ENCODE results near the gene ZBTB20. TPM values are rescaled to one million over a fixed set of nuclear protein-coding genes. Genes with fewer than 3 reads are reported as not detected.

Gene ZBTB20
- total RNA-seq, 3 donors from 2014 or later (not counting 1 experiment from before 2014, with no cell fraction given): 52.7 to 58.3 (median 55.9) TPM

GRCh38 chr3:114290911-114291901 lies 855.9 kb downstream of the ZBTB20 start:
- DNase-seq: peak; percentile 86 to 93
- Mint-ChIP-seq H3K4me3 (peak overlapping the region; percentile 80), H3K27ac (peak overlapping the region; percentile 92), H3K9me3 (no peaks in the 10 kb centered on the region), H3K4me1 (peaks cover 66 to 68% of the 10 kb centered on the region in 2 donors), H3K27me3 (ENCODE audit: low read depth in 2 of 2) (no peaks in the 10 kb centered on the region), H3K36me3 (no peaks in the 10 kb centered on the region)
- H3K4me3 ChIP-seq (ENCODE audit: low read length): peak overlapping the region; percentile 5
- peak overlapping the region; percentile 95 for H3K27ac ChIP-seq (ENCODE audit: low read length)
- intact Hi-C loops (cut with micrococcal nuclease): loop anchor here (1.0 to 2.0 kb wide), 10 partner anchors 20 to 856 kb away; partner anchors contain the start of genes USF3 and ZBTB20
- TF ChIP-seq CTCF (IDR thresholded peaks at IDR 0.05): peak; percentile 95
- 19% methylated on average over 23 of the region's 23 CpGs for WGBS (ENCODE audit: insufficient coverage)
- ATAC-seq: peak; percentile 78 to 91 (median 86)
- H3K9me3 ChIP-seq (ENCODE audit: control insufficient read depth, insufficient read depth, low read length): no peaks in the 10 kb centered on the region
- no peaks in the 10 kb centered on the region for H3K36me3 ChIP-seq (ENCODE audit: control insufficient read depth, insufficient read depth, low read length)
- H3K4me1 ChIP-seq (ENCODE audit: control insufficient read depth, insufficient read depth, low read length): peaks cover 57% of the 10 kb centered on the region
- H3K27me3 ChIP-seq (ENCODE audit: control insufficient read depth, insufficient read depth, low read length): no peaks in the 10 kb centered on the region

- intact Hi-C loops (cut with micrococcal nuclease): no loop called here
- Mint-ChIP-seq H3K27ac (peak overlapping the region; percentile 87 to 97), H3K9me3 (no peaks in the 10 kb centered on the region), H3K36me3 (no peaks in the 10 kb centered on the region), H3K4me3 (peak overlapping the region; percentile 73), H3K4me1 (peaks cover 37 to 39% of the 10 kb centered on the region in 2 donors), H3K27me3 (ENCODE audit: low read depth in 2 of 2) (no peaks in the 10 kb centered on the region)
- Histone ChIP-seq H3K4me1 (ENCODE audit: control insufficient read depth, insufficient read depth, low read length) (peaks cover 16% of the 10 kb centered on the region), H3K9me3 (ENCODE audit: control insufficient read depth, insufficient read depth, low read length) (no peaks in the 10 kb centered on the region), H3K4me3 (ENCODE audit: low read length) (no peak overlapping the region), H3K27ac (ENCODE audit: low read length) (peak overlapping the region; percentile 75), H3K36me3 (ENCODE audit: control insufficient read depth, insufficient read depth, low read length) (no peaks in the 10 kb centered on the region), H3K27me3 (ENCODE audit: control insufficient read depth, insufficient read depth, low read length) (no peaks in the 10 kb centered on the region)
- TF ChIP-seq CTCF (IDR thresholded peaks at IDR 0.05): no peak
- DNase-seq (peak in 1 of 2 donors; percentile 42), ATAC-seq (no peak)
- 36% methylated on average over 1 of the region's 2 CpGs for WGBS (ENCODE audit: insufficient coverage)
Measured at GRCh38 chr3:114286266-114286665, 860.8 kb downstream of the ZBTB20 start.

- Histone ChIP-seq H3K9me3 (ENCODE audit: control insufficient read depth, insufficient read depth, low read length) (no peaks in the 10 kb centered on the region), H3K27ac (ENCODE audit: low read length) (peak overlapping the region; percentile 75), H3K36me3 (ENCODE audit: control insufficient read depth, insufficient read depth, low read length) (no peaks in the 10 kb centered on the region), H3K4me1 (ENCODE audit: control insufficient read depth, insufficient read depth, low read length) (peaks cover 10% of the 10 kb centered on the region), H3K4me3 (ENCODE audit: low read length) (no peak overlapping the region), H3K27me3 (ENCODE audit: control insufficient read depth, insufficient read depth, low read length) (no peaks in the 10 kb centered on the region)
- H3K27me3 Mint-ChIP-seq (ENCODE audit: low read depth in 2 of 2): no peaks in the 10 kb centered on the region
- TF ChIP-seq CTCF (IDR thresholded peaks at IDR 0.05): no peak
- H3K36me3 Mint-ChIP-seq: no peaks in the 10 kb centered on the region
- peak overlapping the region; percentile 87 to 97 for H3K27ac Mint-ChIP-seq
- peak; percentile 34 to 72 (median 35) for ATAC-seq
- DNase-seq: peak in 1 of 2 donors; percentile 44
- H3K9me3 Mint-ChIP-seq: no peaks in the 10 kb centered on the region
- 59% methylated on average over 2 of the region's 3 CpGs for WGBS (ENCODE audit: insufficient coverage)
- peaks cover 32 to 34% of the 10 kb centered on the region in 2 donors for H3K4me1 Mint-ChIP-seq
- peak overlapping the region; percentile 73 for H3K4me3 Mint-ChIP-seq
- intact Hi-C loops (cut with micrococcal nuclease): no loop called here
Measured at GRCh38 chr3:114285648-114286230, 861.3 kb downstream of the ZBTB20 start.
